ENCODE data around the gene MRGPRF. TPM values are rescaled to one million over a fixed set of nuclear protein-coding genes. Genes with fewer than 3 reads are reported as not detected.
A peak's percentile ranks its signal among the peaks of the same experiment; 100 is the strongest.
"Not testable (repeated sequence)": the region's sequence is repeated elsewhere in the genome, so short reads cannot be mapped to it uniquely, and the experiment has no call there.

Gene MRGPRF
- total and polyA plus RNA-seq, 9 donors = 8.6 to 104 (median 35.2) TPM

DNA sequence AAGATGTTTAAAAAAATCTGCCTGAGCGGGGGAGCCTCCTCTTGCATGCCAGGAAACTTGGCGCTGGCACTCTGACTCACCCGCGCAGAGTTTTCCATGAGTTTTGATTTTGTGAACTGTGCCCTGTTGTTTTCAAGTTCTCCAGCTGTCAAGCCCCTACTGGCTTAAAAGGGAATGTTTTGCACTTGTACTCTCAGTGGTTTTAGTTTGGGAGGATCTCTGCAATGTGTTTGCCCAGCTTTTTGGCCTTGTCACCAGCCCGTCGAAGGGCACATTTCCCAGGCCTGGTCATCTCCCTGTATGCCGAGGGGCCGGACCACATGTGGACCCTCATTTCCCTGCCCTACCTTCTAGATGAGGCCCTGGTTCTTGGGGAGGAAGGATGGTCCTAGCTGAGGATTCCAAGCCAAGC, 12.2 kb downstream of the MRGPRF start:
- WGBS, 3 donors = 7 to 11% (median 7%) methylated on average over 8 of the region's 8 CpGs
- Histone ChIP-seq H3K27me3 (no peaks in the 10 kb centered on the region), H3K9me3 (no peaks in the 10 kb centered on the region), H3K27ac (peak overlapping the region; percentile 23 to 83), H3K4me1 (ENCODE audit: insufficient read depth) (peaks cover 29% of the 10 kb centered on the region), H3K36me3 (no peaks in the 10 kb centered on the region), H3K4me3 (no peak overlapping the region)
- peak; percentile 68 to 83 (median 77) for DNase-seq
- TF ChIP-seq EP300 (IDR thresholded peaks at IDR 0.05) (no peak), CTCF (IDR thresholded peaks at IDR 0.05) (peak; percentile 56 to 79 (median 77)), POLR2A (IDR thresholded peaks at IDR 0.05) (peak; percentile 27)
- intact Hi-C loops (cut with DNase I) = loop anchor here in 2 of 4 donors (10.0 kb wide), 2 partner anchors 56 to 96 kb away; partner anchors contain the start of genes IGHMBP2 (in 1 of the 2) and MRPL21 (in 1 of the 2)

DNA sequence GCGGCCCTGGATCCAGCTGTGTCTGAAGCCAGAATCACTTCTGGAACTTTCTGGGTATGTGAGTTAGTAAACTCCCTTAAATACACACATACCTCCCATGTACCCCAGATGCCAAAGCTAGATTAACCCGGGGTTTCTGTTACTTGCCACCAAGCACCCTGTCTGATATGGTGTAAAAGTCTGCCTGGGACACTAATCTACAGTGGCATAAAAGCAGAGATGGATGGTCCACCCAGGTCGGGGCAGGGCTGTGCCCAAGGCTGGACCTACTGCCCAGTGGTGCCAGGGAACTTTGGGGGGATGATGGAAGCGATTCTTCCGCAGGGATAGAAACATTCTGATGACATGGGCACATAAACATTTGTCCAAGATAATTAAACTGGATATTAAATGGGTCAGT, 12.7 kb downstream of the MRGPRF start:
- Histone ChIP-seq H3K27ac (peak overlapping the region; percentile 57 to 83), H3K4me3 (no peak overlapping the region), H3K27me3 (no peaks in the 10 kb centered on the region), H3K4me1 (ENCODE audit: insufficient read depth) (peaks cover 29% of the 10 kb centered on the region), H3K36me3 (no peaks in the 10 kb centered on the region), H3K9me3 (no peaks in the 10 kb centered on the region)
- no peak for DNase-seq
- intact Hi-C loops (cut with DNase I) = loop anchor here in 2 of 4 donors (10.0 kb wide), 2 partner anchors 56 to 96 kb away; partner anchors contain the start of genes IGHMBP2 (in 1 of the 2) and MRPL21 (in 1 of the 2)
- WGBS, 3 donors = 33 to 45% (median 34%) methylated on average over 5 of the region's 5 CpGs
- TF ChIP-seq CTCF (IDR thresholded peaks at IDR 0.05) (no peak), POLR2A (IDR thresholded peaks at IDR 0.05) (no peak), EP300 (IDR thresholded peaks at IDR 0.05) (no peak)

- H3K36me3 ChIP-seq, H3K9me3 ChIP-seq, H3K4me3 ChIP-seq, H3K27me3 ChIP-seq: not testable (repeated sequence)
- intact Hi-C loops (cut with DNase I) = loop anchor here in 2 of 4 donors (10.0 kb wide), 2 partner anchors 55 to 95 kb away; partner anchors contain the start of genes IGHMBP2 (in 1 of the 2) and MRPL21 (in 1 of the 2)
- H3K27ac ChIP-seq = peak overlapping the region in 1 of 2 donors; percentile 83
- peak in 3 of 5 donors; percentile 11 to 32 (median 17) for DNase-seq
- peaks cover 29% of the 10 kb centered on the region for H3K4me1 ChIP-seq (ENCODE audit: insufficient read depth)
- 86 to 91% (median 86%) methylated on average over 12 of the region's 12 CpGs for WGBS, 3 donors
Observed at GRCh38 chr11:68999748-69000355, 13.2 kb downstream of the MRGPRF start.

DNA sequence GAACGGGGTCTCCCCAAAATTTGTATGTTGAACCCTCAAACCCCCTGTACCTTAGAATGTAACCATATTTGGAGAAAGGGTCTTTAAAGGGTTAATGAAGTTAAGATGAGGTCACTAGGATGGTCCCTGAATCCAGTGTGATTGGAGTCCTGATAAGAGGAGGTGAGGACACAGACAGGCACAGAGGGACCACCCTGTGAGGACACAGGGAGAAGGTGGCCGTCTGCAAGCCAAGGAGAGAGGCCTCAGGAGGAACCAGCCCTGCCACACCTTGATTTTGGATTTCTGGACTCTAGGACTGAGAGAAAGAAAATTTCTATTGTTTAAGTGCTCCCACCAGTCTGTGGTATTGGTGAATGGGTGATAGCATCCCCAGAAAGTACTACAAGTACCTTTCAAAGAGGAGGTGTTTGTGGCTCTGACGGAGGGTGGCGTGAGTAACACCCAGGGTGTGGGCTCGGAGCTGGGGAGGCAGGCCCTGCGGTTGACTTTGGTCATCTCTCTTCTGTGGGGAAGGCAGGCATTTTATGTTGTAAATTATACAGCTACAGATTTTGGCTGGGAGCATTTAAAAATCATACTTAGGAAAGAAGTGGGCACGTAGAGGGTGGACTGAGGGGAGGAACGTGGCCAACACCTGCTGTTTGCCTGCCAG, 13.8 kb downstream of the MRGPRF start:
- 88 to 91% (median 91%) methylated on average over 8 of the region's 8 CpGs for WGBS, 3 donors
- no peaks in the 10 kb centered on the region for H3K36me3 ChIP-seq
- H3K27ac ChIP-seq = peak overlapping the region in 1 of 2 donors; percentile 83
- TF ChIP-seq CTCF (IDR thresholded peaks at IDR 0.05) = no peak
- no peak for TF ChIP-seq POLR2A (IDR thresholded peaks at IDR 0.05)
- TF ChIP-seq EP300 (IDR thresholded peaks at IDR 0.05) = no peak
- intact Hi-C loops (cut with DNase I) = no loop called here
- peaks cover 29% of the 10 kb centered on the region for H3K4me1 ChIP-seq (ENCODE audit: insufficient read depth)
- peak in 3 of 5 donors; percentile 7 to 29 (median 17) for DNase-seq
- no peak overlapping the region for H3K4me3 ChIP-seq
- H3K27me3 ChIP-seq = no peaks in the 10 kb centered on the region
- no peaks in the 10 kb centered on the region for H3K9me3 ChIP-seq
